ENCODE measurements around the gene DMRT1. TPM values are rescaled to one million over a fixed set of nuclear protein-coding genes. Genes with fewer than 3 reads are reported as not detected.
"Not testable (repeated sequence)": the region's sequence is repeated elsewhere in the genome, so short reads cannot be mapped to it uniquely, and the experiment has no call there.

The DMRT1 gene
- total RNA-seq, 2 donors from 2014 or later = not detected

DNA sequence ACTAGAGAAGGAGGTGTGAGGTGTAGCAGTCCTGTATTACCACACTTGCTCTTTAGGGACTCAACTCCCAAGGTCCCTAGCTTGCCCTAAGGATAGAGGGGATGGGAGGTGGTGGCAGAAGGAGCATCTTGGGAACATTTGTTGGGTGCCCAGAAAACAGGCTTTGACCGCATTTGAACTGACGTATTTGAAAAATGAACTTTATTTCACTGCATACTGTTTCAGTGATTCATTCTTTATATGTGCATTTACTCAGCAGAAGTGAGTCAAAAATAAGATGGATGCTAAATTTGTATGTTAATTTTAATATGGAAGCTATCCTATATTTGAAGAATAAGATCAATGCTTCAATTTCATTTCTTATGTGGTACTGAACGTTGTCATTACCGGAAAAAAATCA lies 153.7 kb downstream of the DMRT1 start:
- DNase-seq (ENCODE audit: low spot score in 2 of 2) (no peak), ATAC-seq (no peak)
- H3K9me3 Mint-ChIP-seq = no peaks in the 10 kb centered on the region
- no peaks in the 10 kb centered on the region for H3K36me3 Mint-ChIP-seq
- no peak overlapping the region for H3K27ac Mint-ChIP-seq

DNA sequence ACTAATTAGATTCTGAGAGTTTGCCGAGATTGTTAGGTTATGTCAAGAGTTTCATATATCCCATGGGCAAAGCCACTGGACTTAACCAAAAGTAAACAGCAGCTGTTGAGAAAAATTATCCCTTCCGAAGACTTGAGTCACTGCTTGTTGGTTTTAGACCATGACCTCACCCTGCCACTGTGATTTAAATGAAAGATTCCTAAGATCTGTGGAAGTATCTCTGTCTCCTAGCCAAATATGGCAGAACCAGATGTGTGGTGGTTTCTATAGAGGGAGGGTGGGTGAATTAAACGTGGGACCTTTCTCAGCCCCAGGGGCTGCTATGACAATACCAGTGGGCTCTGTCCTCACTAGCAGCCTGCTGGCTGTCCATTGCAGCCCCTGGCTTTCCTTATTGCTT lies 154.3 kb downstream of the DMRT1 start:
- no peaks in the 10 kb centered on the region for H3K36me3 Mint-ChIP-seq
- no peaks in the 10 kb centered on the region for H3K9me3 Mint-ChIP-seq
- no peak for ATAC-seq

DNA sequence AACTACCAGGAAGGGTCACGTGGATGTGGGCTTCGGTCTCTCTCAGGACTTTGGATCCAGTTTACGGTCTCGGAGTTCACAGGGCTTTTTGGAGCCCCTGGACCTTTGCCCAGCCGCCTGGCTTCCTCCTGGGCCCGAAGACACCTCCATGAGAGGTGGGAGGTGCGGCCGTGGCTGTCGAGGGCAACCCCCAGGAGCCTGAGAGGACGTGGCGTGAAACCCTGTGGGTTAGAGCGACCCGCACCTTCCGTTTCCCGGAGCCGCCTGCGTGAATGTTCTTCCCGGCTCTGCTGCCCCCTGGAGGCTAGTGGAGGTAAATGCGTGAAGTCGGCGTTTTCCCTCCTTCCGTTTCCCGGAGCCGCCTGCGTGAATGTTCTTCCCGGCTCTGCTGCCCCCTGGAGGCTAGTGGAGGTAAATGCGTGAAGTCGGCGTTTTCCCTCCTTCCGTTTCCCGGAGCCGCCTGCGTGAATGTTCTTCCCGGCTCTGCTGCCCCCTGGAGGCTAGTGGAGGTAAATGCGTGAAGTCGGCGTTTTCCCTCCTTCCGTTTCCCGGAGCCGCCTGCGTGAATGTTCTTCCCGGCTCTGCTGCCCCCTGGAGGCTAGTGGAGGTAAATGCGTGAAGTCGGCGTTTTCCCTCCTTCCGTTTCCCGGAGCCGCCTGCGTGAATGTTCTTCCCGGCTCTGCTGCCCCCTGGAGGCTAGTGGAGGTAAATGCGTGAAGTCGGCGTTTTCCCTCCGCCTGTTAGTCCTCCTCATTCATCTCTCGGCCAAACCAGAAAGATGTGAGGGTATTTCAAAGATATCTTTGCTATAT lies 157.0 kb downstream of the DMRT1 start:
- peak in 1 of 2 donors; percentile 26 for ATAC-seq
- DNase-seq (ENCODE audit: low spot score in 2 of 2); H3K9me3 Mint-ChIP-seq; H3K27ac Mint-ChIP-seq; H3K36me3 Mint-ChIP-seq: not testable (repeated sequence)

More for the DNA sequence above, 154.3 kb downstream of the DMRT1 start:
- no peak overlapping the region for H3K27ac Mint-ChIP-seq
- no peak for DNase-seq (ENCODE audit: low spot score in 2 of 2)

DNA sequence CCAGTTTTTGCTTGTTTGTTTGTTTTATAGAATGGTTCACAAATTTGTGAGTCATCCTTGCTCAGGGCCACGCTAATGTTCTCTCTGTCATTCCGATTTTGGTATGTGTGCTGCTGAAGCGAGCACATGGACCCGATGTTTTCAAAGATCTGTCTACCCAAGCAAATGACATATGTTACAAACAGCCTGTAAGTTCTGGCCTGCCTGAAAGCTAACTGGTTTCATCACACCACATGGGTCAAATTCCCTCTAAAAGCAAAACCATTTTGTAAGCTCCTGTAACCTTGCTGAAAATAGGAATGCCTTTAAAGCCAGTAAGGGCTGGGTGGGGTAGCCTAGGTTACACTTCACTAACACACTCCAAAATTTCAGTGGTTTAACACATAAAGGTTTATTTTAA lies 160.3 kb downstream of the DMRT1 start:
- Mint-ChIP-seq H3K27ac (no peak overlapping the region), H3K9me3 (no peaks in the 10 kb centered on the region), H3K36me3 (no peaks in the 10 kb centered on the region)
- DNase-seq (ENCODE audit: low spot score in 2 of 2) (no peak), ATAC-seq (no peak)

DNA sequence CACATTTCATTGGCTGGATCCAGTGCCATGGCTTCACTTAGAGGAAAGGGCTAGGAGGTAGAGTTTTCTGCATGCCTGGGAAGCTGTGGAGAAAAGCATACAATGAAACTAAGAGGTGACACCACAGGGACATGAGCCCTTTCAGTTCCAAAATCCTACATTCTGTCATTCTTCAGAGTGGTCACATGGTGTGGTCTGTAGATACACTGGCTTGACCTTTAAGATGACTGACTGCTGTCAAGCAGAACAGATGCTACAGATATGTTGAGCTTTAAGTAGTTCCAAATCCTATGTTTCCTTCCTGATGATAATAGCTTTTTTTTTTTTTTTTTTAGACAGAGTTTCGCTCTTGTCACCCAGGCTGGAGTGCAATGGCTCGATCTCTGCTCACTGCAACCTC lies 161.2 kb downstream of the DMRT1 start:
- Mint-ChIP-seq H3K27ac (no peak overlapping the region), H3K9me3 (no peaks in the 10 kb centered on the region), H3K36me3 (no peaks in the 10 kb centered on the region)
- ATAC-seq (peak in 1 of 2 donors; percentile 56), DNase-seq (ENCODE audit: low spot score in 2 of 2) (no peak)

DNA sequence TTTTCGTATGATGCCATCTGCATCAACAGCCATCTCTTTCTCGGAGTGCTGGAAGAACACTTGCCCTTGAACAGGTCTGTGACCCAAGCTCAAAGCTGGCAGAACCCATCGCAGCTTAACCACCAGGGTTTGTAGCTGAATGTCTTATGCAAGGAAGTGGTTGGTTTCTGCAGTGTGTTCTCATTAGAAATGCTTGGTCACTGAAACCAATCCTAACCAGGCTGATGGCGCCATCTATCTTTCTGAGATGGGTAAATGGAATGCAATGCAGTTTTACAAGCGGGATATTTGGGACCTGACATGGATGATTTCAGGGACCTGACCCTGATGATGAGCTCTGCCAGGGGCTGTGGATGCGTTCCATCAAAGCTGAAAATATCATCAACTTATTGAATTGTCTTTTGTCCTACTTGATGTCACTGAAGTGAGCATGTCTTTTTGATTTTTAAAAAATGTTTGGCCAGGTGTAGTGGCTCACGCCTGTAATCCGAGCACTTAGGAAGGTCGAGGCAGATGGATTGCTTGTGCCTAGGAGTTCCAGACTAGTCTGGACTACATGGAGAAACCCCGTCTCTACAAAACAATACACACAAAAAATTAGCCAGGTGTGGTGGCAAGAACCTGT lies 163.7 kb downstream of the DMRT1 start:
- Mint-ChIP-seq H3K36me3 (no peaks in the 10 kb centered on the region), H3K9me3 (no peaks in the 10 kb centered on the region), H3K27ac (no peak overlapping the region)
- ATAC-seq (peak; percentile 13 to 40), DNase-seq (ENCODE audit: low spot score in 2 of 2) (no peak)

DNA sequence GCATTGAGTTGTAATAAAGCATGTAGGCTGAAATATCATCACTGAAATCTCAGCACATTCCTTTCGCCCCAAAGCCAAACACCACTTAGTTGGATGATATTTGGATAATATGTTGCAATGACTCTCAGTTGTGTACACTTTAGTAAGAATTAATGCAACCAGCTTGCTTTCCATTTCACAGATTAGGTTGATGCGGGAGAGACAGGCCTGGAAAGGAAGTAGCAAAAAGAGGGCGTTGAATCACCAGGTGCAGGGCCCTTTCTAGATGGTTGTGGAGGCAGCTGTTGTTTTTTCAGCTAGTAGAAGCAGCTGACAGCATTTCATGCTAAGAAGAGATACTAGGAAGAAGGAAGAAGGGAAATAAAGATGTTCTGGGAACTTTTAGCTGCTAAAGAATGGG lies 165.8 kb downstream of the DMRT1 start:
- Mint-ChIP-seq H3K36me3 (no peaks in the 10 kb centered on the region), H3K9me3 (no peaks in the 10 kb centered on the region), H3K27ac (no peak overlapping the region)
- ATAC-seq (no peak), DNase-seq (ENCODE audit: low spot score in 2 of 2) (no peak)

DNA sequence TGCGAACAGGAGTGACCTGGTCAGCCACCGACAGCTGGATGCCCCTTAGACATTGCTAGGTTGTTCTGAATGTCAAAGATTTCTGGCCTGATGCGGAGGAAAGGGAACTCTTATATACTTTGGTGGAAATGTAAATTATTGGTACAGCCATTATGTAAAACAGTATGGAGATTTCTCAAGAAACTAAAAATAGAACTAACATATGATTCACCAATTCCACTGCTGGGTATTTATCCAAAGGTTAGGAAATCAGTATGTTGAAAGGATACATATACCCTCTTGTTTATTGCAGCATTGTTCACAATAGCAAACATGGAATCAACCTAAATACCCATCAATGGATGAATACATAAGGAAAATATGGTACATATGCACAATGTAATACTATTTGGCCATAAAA lies 166.7 kb downstream of the DMRT1 start:
- ATAC-seq (no peak), DNase-seq (ENCODE audit: low spot score in 2 of 2) (no peak)
- H3K27ac Mint-ChIP-seq = no peak overlapping the region
- no peaks in the 10 kb centered on the region for H3K36me3 Mint-ChIP-seq
- H3K9me3 Mint-ChIP-seq = no peaks in the 10 kb centered on the region

DNA sequence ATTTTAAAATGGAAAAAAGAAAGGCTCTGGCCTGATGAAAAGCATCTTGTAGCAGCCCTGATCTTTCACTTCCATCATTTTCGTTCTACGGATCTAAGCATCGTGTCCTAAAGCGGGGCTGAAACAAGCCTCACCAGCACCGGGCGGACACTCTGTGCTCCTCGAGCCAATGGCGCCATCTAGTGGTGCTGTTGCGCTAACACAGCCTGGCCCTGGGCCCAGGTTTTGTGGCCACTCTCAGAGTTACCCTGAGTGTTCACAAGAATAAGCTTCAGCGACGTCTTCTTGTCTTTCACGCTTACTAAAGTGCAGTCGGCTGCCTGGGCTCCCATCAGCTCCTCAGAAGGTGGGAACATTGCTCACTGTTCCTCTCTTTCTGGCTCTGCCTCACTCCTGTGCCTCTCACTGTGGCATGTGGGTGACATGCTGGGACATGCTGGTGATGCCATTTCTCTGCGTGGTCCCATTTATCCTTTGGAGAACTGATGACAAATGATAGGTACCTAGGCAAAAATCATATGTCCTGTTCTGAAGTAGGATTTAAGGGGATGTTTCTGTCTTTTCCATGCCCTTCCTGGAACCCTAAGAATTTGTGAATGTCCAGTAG lies 167.7 kb downstream of the DMRT1 start:
- peak; percentile 98 to 99 for ATAC-seq

DNA sequence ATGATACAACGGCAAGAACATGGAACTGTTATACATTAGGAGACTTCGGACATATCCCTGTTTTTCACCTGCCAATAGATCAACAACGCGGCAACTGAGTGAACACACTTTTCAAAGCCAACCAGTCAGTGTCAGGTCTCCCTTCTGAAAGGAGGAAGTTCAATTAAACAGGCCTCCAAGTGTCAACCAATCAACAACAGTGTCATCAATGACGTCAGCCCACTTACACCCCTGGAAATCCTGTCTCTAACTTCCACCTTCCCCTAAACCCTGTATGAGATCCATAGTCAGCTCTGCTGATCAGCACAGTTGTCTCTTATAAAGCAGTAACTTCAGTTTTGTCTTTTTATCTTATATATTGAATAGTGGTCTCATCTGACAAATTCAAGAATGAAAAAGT lies 171.5 kb downstream of the DMRT1 start:
- ATAC-seq (no peak), DNase-seq (ENCODE audit: low spot score in 2 of 2) (no peak)
- no peak overlapping the region for H3K27ac Mint-ChIP-seq
- no peaks in the 10 kb centered on the region for H3K36me3 Mint-ChIP-seq
- H3K9me3 Mint-ChIP-seq = no peaks in the 10 kb centered on the region

More for the DNA sequence above, 167.7 kb downstream of the DMRT1 start:
- Mint-ChIP-seq H3K9me3 (no peaks in the 10 kb centered on the region), H3K36me3 (no peaks in the 10 kb centered on the region), H3K27ac (peak overlapping the region in 1 of 2 donors; percentile 82)
- DNase-seq (ENCODE audit: low spot score in 2 of 2) = peak; percentile 66 to 85

DNA sequence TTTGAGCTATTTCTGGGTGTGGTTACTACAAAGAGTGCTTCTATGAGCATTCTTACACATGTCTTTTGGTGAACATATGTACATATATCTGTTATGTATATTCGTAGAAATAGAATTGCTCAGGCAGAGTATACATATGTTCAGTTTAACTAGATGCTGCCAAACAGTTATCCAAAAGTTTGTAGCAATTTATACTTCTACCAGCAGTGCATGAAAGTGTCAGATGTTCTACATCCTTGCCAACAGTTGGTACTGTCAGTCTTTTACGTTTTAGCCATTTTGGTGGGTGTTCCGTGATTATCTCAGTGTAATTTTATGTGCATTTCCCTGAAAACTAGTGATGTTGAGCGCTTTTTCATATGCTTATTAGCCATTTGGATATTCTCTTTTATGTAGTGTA lies 172.7 kb downstream of the DMRT1 start:
- Mint-ChIP-seq H3K9me3 (no peaks in the 10 kb centered on the region), H3K27ac (no peak overlapping the region), H3K36me3 (no peaks in the 10 kb centered on the region)
- no peak for ATAC-seq
- no peak for DNase-seq (ENCODE audit: low spot score in 2 of 2)

DNA sequence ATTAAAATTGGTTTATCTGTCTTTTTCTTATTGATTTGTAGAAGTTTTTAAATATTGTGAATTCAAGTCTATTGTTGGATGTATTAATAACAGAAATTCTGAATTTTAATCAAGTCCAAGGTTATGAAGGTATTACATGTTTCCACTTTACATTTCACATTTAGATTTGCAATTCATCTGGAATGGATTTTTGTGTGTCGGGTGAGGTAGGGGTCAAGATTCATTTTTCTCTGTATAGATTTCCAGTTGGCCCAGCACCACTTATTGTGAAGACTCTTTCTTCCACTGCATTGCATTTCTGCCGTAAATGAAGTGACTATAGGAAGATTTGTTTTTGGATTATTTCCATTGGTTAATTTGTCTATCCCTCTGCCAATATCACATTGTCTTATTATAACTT lies 173.1 kb downstream of the DMRT1 start:
- H3K27ac Mint-ChIP-seq = no peak overlapping the region
- no peak for DNase-seq (ENCODE audit: low spot score in 2 of 2)
- no peak for ATAC-seq
- H3K9me3 Mint-ChIP-seq = no peaks in the 10 kb centered on the region
- no peaks in the 10 kb centered on the region for H3K36me3 Mint-ChIP-seq

DNA sequence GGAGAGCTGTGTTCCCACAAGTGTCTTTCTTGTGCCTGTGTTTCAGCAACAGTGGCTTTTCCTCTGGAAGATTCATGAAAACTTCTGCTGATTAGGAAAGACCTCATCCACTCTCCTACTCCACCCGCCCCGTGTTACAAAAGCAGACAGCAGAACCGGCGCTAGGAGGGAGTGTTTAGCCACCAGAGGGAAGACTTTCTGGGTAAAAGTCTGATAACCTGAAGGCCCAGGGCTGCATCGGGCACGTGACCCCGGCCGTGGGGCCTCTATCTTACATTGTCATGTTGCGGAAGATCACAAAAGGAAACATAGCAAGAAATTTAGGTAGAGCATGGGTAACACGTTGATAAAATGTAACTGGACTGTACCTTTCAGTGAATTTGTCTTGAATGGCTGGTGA lies 176.6 kb downstream of the DMRT1 start:
- Mint-ChIP-seq H3K27ac (no peak overlapping the region), H3K9me3 (no peaks in the 10 kb centered on the region), H3K36me3 (no peaks in the 10 kb centered on the region)
- no peak for DNase-seq (ENCODE audit: low spot score in 2 of 2)
- ATAC-seq = peak in 1 of 2 donors; percentile 64

Other genes with a start within 250 kb of the DMRT1 start
- gene DMRT3, start 135.0 kb downstream of the DMRT1 start, total RNA-seq = not detected
- gene DMRT2, start 208.7 kb downstream of the DMRT1 start, total RNA-seq = not detected